ENCODE data around the gene BTG1.
A peak's percentile ranks its signal among the peaks of the same experiment; 100 is the strongest.

Gene BTG1

DNA sequence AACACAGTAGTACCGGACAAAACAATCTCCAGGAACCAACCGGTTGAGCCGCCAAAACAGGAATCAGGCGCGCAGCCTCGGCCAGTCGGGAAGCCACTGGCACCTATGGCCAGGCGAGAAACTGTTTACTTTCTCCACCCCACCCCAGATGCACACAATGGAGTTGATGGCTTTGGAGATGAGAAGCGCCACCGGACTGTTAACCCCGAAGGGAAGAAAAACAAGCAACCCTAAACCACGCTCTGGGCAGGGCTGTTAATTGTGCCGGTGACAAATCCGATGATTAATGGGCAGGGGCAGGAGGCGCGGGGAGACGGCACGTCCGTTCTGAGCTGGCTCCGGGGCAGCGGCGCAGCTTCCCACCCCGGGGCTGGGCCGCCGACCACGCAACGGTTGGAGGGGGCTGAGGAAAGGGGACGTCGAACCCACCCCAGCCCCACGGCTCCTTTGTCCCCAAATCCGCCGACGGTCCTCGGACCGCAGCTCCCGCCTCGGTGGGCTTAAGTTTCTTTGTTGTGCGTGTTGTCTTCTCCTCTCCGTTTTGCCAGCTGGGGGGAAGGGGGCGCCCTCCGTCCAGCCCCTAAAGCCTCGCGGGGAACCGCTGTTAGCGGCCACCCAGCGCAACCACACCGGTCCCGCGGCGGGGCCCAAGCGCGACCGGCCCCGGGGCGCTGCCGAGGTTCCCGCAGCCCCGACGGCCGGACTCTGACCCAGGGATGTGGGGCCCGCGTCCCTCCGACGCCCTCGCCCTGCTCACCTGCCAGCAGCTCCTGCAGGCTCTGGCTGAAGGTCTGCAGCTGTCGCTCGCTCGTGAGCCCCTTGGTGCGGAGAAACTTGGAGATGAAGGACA, 790 bp downstream of the BTG1 start:
- Histone ChIP-seq H3K27me3 (ENCODE audit: control insufficient read depth, insufficient read depth, low read length) (no peaks in the 10 kb centered on the region), H3K4me1 (ENCODE audit: control insufficient read depth, insufficient read depth, low read length) (peaks cover 3% of the 10 kb centered on the region), H3K4me3 (ENCODE audit: low read length) (peak overlapping the region; percentile 88), H3K9ac (ENCODE audit: low read length) (peak overlapping the region; percentile 90), H3K27ac (ENCODE audit: low read depth, low read length) (peak overlapping the region; percentile 88), H3K36me3 (ENCODE audit: control insufficient read depth, insufficient read depth, low read length) (peaks cover 4% of the 10 kb centered on the region)

DNA sequence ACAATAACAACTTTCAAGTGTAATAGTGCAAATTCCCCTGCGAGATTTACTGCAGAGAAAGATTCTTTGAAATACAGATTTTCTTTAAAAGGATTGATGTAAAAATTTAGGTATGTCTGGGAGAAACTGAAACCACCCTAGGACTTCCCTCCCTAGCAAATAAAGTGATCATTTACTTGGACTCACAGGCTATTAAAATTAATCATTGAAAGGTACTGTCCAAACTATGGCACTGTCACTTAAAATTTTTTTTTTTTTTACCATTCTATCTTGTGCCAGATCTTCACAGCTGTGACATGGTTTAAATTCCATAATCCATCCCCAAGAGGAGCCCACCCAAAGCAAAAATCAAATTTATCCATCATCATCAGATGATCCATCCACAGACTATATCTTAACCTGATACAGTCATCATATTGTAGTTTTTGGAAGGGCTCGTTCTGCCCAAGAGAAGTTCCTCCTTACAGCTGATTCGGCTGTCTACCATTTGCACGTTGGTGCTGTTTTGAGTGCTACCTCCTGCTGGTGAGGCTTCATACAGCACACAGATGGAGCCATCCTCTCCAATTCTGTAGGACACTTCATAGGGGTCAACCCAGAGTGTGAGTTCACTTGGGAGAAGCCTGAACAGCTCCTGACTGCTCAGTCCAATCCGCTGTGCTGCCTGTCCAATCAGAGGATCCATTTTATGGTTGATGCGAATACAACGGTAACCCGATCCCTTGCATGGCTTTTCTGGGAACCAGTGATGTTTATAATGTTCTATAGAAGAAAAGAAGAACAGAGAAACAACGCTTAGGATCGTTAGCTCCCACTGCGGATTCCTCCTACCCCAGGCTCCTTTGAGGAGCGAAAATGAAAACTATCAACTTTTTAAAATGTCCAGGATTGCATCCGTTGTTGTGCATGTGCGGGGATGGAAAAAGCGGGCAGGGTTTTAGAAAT, 1.7 kb downstream of the BTG1 start:
- Histone ChIP-seq H3K36me3 (ENCODE audit: control insufficient read depth, insufficient read depth, low read length) (peaks cover 4% of the 10 kb centered on the region), H3K9ac (ENCODE audit: low read length) (peak overlapping the region; percentile 90), H3K27ac (ENCODE audit: low read depth, low read length) (peak overlapping the region; percentile 88), H3K4me1 (ENCODE audit: control insufficient read depth, insufficient read depth, low read length) (peaks cover 8% of the 10 kb centered on the region), H3K4me3 (ENCODE audit: low read length) (peak overlapping the region; percentile 88), H3K27me3 (ENCODE audit: control insufficient read depth, insufficient read depth, low read length) (no peaks in the 10 kb centered on the region)

DNA sequence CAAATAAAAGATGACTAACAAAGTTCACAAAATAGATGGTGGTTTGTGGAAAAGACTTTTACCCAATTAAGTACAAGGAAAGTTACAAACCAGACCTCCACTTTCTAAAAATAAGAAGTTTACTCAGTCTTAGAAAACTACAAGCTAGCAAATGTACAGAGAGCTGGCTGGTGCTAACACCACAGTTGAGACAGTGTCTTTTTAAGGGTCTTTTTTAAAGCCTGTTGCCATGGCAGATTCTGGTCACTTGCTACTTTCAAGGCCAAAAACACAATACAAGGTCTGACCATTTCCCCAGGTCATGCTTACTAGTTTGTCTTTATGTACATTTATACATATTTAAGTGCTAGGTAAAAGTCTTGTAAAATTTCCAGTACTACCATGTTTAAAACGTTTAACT, 2.4 kb downstream of the BTG1 start:
- Histone ChIP-seq H3K4me1 (ENCODE audit: control insufficient read depth, insufficient read depth, low read length) (peaks cover 10% of the 10 kb centered on the region), H3K9ac (ENCODE audit: low read length) (no peak overlapping the region), H3K4me3 (ENCODE audit: low read length) (peak overlapping the region; percentile 88), H3K27me3 (ENCODE audit: control insufficient read depth, insufficient read depth, low read length) (no peaks in the 10 kb centered on the region), H3K27ac (ENCODE audit: low read depth, low read length) (peak overlapping the region; percentile 88), H3K36me3 (ENCODE audit: control insufficient read depth, insufficient read depth, low read length) (peaks cover 4% of the 10 kb centered on the region)

DNA sequence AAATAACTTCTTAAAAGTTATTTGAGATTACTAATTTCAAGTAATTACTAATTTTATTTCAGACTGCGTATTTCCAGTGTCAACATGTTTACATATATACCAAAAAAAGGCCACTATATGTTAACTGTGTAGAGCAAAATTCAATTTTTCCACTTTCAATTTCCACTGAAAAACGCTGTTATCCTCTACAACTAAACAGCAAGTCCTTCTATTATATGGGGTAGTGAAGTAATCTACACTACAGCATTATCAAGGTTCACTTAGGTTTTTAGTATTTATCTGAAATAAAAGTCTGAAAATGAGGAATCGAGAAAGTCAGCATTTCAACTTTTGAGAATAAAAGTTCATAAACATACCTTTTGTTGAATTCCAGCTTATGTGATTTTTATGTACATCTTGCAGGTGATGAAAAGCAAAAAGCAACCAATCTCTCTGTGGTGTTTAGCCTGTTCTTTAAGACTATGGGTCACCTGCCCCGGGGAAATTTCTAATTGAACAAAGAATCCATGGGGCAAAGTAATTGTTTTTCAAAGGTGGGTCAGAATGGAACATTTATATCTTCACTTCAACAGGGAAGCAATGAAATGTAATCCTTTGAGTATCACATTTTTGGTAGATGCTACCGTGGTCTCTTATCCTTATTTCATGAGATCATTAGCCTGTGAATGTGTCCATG, 3.3 kb downstream of the BTG1 start:
- H3K27me3 ChIP-seq (ENCODE audit: control insufficient read depth, insufficient read depth, low read length): no peaks in the 10 kb centered on the region
- H3K4me1 ChIP-seq (ENCODE audit: control insufficient read depth, insufficient read depth, low read length): peaks cover 10% of the 10 kb centered on the region
- peaks cover 4% of the 10 kb centered on the region for H3K36me3 ChIP-seq (ENCODE audit: control insufficient read depth, insufficient read depth, low read length)
- no peak overlapping the region for H3K9ac ChIP-seq (ENCODE audit: low read length)
- H3K4me3 ChIP-seq (ENCODE audit: low read length): peak overlapping the region; percentile 88
- H3K27ac ChIP-seq (ENCODE audit: low read depth, low read length): peak overlapping the region; percentile 49

DNA sequence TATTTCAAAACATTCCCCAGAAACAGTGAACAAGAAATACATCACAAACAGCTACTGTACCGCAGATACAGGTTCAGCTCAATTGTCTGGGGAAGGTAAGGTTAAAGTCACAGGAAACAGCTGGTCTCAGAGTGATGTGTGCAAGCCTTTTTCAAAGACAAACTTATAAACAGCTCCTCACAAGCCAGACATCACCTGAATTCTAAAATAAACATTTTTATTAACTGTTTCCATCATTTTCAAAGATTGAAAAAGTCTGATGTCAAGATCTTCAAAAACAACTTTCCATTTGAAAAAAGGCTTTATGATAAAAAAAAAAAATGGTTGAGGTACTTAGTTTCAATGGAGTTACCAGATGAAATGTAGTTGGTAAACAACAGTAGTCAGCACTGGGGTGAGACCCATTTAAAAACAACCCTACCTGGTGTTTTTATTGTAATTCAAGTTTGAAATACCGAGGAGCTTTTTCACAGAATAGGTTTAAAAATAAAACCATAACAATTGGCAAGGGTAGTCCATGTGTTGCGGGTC, 4.0 kb downstream of the BTG1 start:
- peaks cover 10% of the 10 kb centered on the region for H3K4me1 ChIP-seq (ENCODE audit: control insufficient read depth, insufficient read depth, low read length)

DNA sequence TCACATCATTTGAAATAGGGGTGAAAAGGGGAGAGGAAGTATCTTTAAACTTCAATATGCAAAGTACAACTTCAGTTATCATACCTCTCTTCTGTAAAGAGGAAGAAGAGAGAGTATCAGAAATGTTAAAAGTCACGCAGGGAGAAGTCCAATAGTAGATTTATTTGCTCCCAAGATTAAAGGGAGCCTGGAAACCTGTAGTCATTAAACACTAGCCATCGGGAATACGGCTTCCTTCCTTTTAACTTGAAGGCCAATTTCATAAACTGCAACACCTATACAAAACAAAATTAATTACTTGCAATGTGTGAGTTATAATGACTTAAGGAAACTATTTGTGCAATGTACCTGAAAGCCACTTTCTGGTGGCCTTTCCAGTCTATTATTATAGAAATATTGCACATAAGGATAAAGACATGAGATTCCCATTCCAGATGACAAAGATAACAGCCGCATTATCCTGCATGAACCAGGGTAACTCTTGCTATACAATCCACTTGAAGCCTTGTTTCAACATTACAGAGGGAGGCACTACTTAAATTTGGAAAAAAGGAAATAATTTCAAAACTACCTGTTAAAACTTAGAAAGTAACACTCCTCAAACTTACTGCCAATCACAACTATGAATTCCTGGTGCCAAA, 4.6 kb downstream of the BTG1 start:
- Histone ChIP-seq H3K27me3 (ENCODE audit: control insufficient read depth, insufficient read depth, low read length) (no peaks in the 10 kb centered on the region), H3K36me3 (ENCODE audit: control insufficient read depth, insufficient read depth, low read length) (peaks cover 4% of the 10 kb centered on the region), H3K4me1 (ENCODE audit: control insufficient read depth, insufficient read depth, low read length) (peaks cover 10% of the 10 kb centered on the region), H3K4me3 (ENCODE audit: low read length) (peak overlapping the region; percentile 88), H3K27ac (ENCODE audit: low read depth, low read length) (peak overlapping the region; percentile 2), H3K9ac (ENCODE audit: low read length) (no peak overlapping the region)

More for the DNA sequence above, 4.0 kb downstream of the BTG1 start:
- peak overlapping the region; percentile 88 for H3K4me3 ChIP-seq (ENCODE audit: low read length)
- no peak overlapping the region for H3K9ac ChIP-seq (ENCODE audit: low read length)
- H3K27me3 ChIP-seq (ENCODE audit: control insufficient read depth, insufficient read depth, low read length): no peaks in the 10 kb centered on the region
- peaks cover 4% of the 10 kb centered on the region for H3K36me3 ChIP-seq (ENCODE audit: control insufficient read depth, insufficient read depth, low read length)
- peak overlapping the region; percentile 49 for H3K27ac ChIP-seq (ENCODE audit: low read depth, low read length)

DNA sequence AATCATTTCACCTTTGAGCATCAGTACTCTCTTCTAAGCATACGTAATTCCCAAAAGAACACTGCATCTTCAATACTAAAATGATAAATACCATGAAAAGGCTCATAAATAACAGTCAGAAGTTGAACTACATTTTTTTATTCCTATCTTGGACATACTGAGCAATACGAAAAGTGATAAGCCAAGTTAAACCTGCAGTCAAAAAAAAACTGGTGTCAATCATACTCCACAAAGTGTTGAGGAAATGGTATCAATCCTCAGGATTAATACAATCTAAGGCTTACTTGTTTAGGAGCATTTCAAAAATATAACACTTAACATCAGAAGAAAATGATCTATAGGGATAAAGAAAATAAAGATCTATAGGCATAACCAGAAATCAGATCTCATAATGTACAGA, 5.5 kb downstream of the BTG1 start:
- Histone ChIP-seq H3K36me3 (ENCODE audit: control insufficient read depth, insufficient read depth, low read length) (peaks cover 4% of the 10 kb centered on the region), H3K9ac (ENCODE audit: low read length) (no peak overlapping the region), H3K4me1 (ENCODE audit: control insufficient read depth, insufficient read depth, low read length) (peaks cover 10% of the 10 kb centered on the region), H3K27me3 (ENCODE audit: control insufficient read depth, insufficient read depth, low read length) (no peaks in the 10 kb centered on the region), H3K27ac (ENCODE audit: low read depth, low read length) (peak overlapping the region; percentile 16), H3K4me3 (ENCODE audit: low read length) (peak overlapping the region; percentile 88)

DNA sequence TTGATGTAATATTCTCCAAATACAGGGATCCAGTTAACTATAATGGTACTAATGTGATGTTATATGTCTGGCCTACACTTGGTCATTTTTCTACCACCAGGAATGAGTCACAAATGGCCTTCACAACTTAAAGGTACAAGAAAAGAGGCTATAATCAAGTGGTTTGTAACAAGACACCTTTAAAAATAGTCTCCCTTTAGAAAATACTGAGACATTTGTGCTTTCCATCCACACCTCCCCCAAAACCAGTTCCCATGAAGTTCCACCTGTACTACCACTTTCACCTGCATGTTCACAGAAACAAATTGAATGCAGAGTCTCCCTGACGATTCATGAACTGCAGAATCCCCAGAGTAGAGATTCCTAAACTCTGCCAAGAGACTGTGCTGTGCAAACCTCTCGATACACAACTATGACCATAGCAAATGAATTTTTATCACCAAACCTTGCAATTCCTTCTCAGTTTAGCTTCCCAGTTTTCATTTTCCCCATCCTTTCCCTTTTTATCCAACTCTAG, 6.0 kb downstream of the BTG1 start:
- H3K27ac ChIP-seq (ENCODE audit: low read depth, low read length): peak overlapping the region; percentile 33
- peaks cover 10% of the 10 kb centered on the region for H3K4me1 ChIP-seq (ENCODE audit: control insufficient read depth, insufficient read depth, low read length)
- H3K4me3 ChIP-seq (ENCODE audit: low read length): peak overlapping the region; percentile 88
- H3K9ac ChIP-seq (ENCODE audit: low read length): no peak overlapping the region
- H3K27me3 ChIP-seq (ENCODE audit: control insufficient read depth, insufficient read depth, low read length): no peaks in the 10 kb centered on the region
- H3K36me3 ChIP-seq (ENCODE audit: control insufficient read depth, insufficient read depth, low read length): peaks cover 4% of the 10 kb centered on the region

DNA sequence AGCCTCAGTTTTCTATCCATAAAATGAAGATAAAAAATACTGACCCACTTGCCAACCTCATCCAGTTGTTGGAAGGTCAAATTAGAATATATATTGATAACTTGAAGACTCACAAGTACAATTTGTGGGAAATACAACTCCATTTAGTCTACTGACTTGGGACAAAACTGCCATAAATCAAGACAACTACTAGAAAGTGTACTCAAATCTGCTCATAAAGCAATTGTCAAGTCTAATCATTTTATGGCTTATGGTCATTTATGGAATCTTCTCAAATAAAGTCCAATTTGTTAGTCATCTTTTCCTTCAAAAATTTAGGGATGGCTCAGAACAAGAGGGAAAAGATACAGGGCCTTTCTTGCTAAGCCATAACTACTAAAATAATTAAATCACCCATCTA, 7.0 kb downstream of the BTG1 start:
- Histone ChIP-seq H3K36me3 (ENCODE audit: control insufficient read depth, insufficient read depth, low read length) (peaks cover 4% of the 10 kb centered on the region), H3K4me1 (ENCODE audit: control insufficient read depth, insufficient read depth, low read length) (peaks cover 13% of the 10 kb centered on the region), H3K9ac (ENCODE audit: low read length) (no peak overlapping the region), H3K27me3 (ENCODE audit: control insufficient read depth, insufficient read depth, low read length) (no peaks in the 10 kb centered on the region), H3K27ac (ENCODE audit: low read depth, low read length) (no peak overlapping the region), H3K4me3 (ENCODE audit: low read length) (peak overlapping the region; percentile 50)

DNA sequence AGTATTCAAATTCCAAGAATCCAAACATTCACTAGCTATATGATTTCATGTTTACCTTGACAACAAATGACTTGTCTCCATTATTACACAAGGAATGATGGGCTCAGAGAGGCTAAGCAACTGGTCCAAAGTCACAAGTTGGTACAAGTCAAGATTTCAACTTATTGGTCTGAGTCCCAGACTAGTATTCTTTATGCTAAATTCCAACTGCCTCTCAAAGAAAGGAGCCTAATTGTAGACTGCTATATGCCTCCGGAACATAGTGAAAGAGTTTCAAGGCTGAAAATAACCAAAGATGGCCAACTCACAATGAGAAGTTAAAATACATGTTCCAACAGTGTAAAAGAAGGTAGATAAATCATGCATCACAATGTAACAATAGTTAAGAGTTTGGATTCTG, 7.5 kb downstream of the BTG1 start:
- no peaks in the 10 kb centered on the region for H3K36me3 ChIP-seq (ENCODE audit: control insufficient read depth, insufficient read depth, low read length)
- H3K27me3 ChIP-seq (ENCODE audit: control insufficient read depth, insufficient read depth, low read length): no peaks in the 10 kb centered on the region
- H3K27ac ChIP-seq (ENCODE audit: low read depth, low read length): no peak overlapping the region
- peak overlapping the region; percentile 50 for H3K4me3 ChIP-seq (ENCODE audit: low read length)
- H3K9ac ChIP-seq (ENCODE audit: low read length): no peak overlapping the region
- H3K4me1 ChIP-seq (ENCODE audit: control insufficient read depth, insufficient read depth, low read length): peaks cover 13% of the 10 kb centered on the region

DNA sequence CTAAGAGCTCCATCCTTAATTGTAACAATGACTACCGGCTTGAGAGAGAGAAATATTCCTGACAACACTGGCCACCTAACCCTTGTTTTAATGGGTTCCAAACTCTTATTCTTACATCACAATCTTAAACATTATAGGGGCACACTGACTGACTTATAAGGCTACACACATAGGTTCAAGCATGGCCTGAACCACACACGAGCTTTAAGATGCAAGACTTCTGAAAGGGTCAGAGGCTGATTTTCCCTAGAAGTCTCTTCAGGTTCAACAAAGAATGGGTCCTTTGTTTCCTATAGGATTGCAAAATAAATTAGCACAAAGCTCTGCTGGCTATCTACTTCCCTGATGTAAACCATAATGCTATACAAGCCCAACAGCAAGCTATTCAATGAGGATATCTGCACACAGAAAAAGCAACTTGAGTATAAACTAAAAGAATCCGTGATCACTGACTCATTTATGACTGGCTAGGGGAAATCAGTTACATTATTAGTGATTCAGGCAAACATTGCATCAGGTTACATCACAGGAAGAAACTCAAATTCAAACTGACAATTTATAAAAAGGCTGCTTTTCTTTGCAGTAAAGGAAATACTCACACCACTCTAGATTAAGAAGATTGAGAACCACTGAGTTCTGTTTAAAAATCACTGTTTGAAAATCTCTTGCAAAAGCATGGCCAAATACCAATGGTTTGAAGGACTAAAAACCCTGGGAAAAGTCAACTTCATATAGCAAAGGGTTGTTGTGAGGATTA, 8.5 kb downstream of the BTG1 start:
- Histone ChIP-seq H3K9ac (ENCODE audit: low read length) (no peak overlapping the region), H3K36me3 (ENCODE audit: control insufficient read depth, insufficient read depth, low read length) (no peaks in the 10 kb centered on the region), H3K27me3 (ENCODE audit: control insufficient read depth, insufficient read depth, low read length) (no peaks in the 10 kb centered on the region), H3K4me3 (ENCODE audit: low read length) (peak overlapping the region; percentile 50), H3K4me1 (ENCODE audit: control insufficient read depth, insufficient read depth, low read length) (peaks cover 13% of the 10 kb centered on the region), H3K27ac (ENCODE audit: low read depth, low read length) (no peak overlapping the region)
